COLO829 (cell line): ENCODE data around the gene KIF26A.
"Not testable (repeated sequence)": the region's sequence is repeated elsewhere in the genome, so short reads cannot be mapped to it uniquely, and the experiment has no call there.

Experiments
- DNase-seq: peaks from one replicate; pipeline ENCODE4 v3.0.0; 2012; ENCODE audit warnings: low spot score

KIF26A gene

GRCh38 chr14:104143521-104144452 is 5.4 kb downstream of the KIF26A start:
- DNase-seq = no peak

DNA sequence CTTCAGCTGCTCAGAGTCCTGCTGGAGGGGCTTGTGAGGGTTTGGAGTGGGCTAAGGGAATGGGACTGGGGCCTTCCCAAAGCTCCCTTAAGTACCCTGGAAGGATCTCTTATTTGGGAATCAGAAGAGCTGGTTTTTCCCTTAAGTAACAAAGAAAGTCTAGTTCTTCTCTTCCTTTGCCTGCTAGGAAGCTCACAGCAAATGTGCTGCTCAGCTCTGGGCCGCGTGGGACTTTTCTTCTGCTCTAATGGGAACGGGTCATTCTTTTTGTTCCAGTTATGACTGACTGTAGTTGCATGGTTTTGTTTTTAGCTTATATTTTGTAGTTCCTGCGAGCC is 6.0 kb downstream of the KIF26A start:
- DNase-seq = no peak

DNA sequence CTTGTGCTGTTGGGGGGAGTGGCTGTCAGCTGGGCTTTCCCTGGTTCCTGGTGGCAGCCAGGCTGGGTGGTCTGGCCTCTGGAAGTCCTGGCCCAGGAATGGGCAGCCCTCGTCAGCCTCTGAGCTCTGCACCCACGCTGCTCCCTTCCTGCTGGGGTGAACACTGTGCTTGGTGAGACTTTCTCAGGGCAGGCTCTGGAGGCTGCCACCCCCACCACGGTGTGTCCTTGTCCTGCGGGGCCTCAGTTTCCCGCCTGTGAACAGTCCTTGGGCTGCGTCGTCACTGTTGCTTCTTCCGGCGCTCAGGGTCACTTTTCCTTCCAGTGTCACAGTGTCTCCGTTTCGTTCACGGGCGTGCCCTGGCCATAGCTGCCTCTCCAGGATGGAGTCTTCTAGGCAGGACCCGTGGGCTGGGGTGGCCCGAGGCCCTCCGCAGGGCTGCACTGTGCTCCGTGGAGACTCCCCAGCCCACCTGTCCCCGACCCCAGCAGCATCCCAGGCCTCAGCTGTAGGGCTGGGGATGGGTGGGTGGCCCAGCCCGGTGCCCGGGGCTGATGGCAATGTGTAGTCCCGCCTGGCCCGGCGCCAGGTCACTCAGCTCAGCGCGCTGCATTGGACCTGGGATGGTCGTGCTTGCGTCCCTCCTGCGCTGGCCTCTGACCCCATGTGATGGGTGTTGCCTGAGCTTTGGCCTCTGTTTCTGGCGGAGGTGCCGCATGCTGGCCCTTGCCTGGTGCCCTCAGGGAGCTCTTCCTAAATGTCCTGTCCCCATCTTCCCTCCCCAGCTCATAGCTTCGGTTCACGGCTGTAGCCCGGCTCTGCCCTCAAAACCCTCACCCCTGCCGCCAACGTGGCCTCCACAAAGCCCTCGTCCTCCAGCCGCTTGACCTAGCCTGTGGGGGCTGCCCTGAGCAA is 6.8 kb downstream of the KIF26A start:
- DNase-seq = no peak

DNA sequence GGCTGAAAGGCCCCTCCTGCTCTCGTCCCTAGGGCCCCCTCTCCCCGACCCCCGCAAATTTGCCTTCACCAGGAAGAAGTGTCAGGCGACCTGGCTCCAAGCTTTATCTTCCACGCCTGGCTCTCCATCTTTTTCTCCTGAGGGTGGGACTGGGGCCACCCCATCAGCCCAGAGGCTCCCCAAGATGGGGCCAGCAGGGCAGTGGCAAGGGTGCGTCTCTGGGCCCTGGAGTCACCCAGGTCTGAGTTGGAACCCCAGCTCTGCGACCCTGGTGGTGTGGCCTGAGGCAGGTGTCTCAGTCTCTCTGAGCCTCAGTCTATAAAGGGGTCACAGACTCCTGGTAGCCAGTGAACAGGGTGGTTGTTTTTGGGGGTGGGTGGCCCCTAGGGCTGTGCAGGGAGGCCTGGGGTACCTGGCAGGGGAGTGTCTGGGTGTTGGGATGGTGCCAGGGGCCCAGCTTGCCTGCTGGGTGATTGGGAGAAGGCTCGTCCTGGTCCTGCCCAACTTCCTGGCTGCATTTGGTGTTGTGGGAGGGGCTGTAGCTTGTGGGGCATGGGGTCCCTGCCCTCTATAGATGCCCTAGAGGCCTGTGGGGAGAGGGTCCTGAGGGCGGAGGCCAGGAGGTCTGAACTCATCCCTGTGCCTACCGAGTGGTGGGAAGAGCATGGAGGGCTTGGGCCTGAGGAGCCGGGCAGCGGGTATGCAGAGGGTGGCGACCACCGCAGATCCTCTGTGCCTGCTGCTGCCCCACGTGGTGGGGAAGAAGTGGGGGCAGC is 7.6 kb downstream of the KIF26A start:
- DNase-seq = no peak

DNA sequence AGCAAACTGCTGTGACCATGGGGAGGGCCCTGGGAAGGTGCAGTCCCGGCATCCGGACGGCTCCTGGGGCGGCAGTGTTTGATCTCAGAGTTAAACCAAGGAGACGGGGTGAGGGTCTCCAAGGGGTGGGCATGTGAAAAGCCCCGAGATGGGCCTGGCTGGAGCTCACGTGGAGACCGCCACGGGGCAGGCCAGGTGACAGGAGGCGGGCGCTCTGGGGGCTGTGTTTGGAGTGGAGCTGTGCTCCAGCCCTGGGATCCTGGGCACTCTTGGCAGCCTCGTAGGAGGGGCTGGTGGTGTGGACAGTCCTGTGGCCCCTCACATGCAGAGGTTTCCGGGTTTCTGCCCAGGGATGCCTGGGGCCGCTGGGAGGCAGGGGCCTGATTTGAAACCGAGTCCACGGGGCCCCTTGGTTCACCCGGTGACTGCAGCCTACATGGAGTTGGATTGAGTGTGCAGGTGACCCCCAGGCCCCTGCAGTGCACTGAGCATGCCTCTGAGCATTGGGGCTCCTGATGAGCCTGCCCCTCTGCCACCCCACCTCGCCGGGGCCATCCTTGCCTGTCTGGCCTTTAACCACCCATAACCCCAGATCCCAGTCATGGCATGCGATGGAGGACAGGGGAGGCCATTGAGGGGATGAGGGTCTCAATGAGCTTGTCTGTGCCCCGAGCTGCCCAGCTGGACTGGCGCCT is 8.4 kb downstream of the KIF26A start:
- DNase-seq = no peak

GRCh38 chr14:104147346-104148125 is 9.1 kb downstream of the KIF26A start:
- DNase-seq = no peak

- no peak for DNase-seq
Measured at GRCh38 chr14:104148433-104149277, 10.3 kb downstream of the KIF26A start.

DNA sequence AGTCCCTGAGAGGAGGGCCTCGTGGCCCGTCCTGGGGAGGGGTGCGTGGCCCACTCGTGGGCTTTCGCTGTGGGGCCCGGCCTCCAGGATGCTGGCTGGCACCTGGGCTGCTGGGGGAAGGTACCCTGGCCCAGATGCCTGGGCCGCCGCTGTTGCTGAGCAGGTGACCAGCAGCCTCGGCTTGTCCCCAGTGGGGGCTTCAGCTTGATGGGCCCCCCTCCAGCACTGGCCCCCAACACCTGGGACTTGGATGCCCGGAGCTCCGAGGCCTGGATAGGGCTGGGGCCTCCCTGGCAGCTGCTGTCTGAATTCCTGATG is 10.8 kb downstream of the KIF26A start:
- no peak for DNase-seq

DNA sequence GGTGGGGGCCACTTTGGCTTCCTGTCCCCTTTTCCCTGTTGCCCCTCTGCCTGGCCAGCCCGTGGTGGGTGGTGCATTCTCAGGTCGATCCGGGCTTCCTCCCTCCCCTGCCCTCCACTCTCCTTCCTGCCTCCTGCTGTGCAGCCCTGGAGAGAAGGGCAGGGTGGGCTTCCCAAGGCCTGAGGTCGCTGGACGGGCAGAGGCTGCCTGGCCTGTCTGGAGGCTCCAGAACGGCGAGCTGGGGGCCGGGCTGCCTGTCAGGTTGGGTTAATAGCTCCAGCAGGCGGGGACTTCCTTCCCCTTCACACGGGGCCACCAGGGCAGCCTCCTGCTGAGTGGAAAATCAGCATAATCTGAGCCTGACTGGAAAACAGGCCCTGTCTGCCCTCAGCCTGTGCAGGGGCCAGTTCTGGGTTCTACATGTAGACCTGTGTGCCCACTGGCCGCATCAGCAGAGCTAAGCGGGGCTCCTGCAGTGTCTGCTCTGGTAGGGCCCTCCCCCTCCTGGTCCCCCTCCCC is 11.3 kb downstream of the KIF26A start:
- no peak for DNase-seq

DNA sequence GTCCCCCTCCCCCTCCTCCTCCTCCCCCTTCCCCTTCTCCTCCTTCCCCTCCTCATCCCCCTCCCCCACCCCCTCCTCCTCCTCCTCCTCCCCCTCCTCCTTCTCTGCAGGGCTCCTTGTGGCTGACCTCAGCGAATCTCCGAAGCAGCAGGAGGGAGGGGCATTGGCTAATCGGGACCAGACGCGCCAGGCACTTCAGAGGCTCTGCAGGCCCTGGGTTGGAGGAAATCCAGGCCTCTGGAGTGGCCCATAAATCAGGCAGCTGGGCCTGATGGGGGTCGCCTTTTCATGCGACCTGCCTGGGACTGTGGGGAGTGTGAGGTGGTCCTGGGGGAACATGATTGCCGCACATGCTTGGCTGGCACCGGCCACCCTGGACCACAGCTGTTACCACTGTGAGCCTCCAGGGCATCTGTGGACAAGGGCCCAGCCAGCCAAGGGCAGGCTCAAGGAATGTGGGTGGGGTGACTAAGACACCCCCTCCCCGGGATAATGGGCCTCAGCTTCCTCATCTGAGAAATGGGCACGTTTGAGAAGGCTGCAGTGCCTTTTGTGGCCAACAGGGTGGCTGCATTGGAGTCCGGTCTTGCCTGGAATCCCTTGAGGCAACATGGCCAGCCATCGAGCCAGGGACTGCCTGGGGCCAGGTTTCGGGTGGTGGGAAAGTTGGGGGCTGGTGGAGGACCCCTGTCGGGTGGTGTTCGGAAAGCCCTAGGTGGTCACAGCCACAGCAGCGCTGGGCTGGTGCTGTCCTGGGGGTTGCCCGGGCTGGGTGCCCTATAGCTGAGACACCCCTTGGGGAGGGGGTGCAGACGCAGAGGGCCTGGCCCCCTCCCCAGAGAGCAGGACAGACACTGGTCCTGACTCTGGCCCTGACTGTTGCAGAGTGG is 12.0 kb downstream of the KIF26A start:
- no peak for DNase-seq

DNA sequence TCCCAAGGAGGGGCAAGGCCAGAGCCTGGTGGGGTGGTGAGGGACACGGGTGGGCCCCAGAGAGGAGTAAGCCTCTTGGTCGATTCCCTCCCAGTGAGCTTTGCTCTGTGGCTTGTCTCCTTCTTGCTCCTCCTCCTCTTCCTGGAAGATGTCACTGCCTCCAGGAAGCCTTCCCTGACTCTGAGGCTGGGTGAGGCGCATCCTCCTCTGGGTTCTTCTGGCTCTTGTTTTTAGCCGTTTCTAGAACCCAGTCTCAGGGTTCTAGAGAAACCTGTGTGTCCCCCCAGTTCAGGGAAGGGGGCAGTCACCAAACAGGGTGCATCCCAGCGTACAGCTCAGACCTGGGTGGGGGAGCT is 12.6 kb downstream of the KIF26A start:
- DNase-seq = no peak

DNA sequence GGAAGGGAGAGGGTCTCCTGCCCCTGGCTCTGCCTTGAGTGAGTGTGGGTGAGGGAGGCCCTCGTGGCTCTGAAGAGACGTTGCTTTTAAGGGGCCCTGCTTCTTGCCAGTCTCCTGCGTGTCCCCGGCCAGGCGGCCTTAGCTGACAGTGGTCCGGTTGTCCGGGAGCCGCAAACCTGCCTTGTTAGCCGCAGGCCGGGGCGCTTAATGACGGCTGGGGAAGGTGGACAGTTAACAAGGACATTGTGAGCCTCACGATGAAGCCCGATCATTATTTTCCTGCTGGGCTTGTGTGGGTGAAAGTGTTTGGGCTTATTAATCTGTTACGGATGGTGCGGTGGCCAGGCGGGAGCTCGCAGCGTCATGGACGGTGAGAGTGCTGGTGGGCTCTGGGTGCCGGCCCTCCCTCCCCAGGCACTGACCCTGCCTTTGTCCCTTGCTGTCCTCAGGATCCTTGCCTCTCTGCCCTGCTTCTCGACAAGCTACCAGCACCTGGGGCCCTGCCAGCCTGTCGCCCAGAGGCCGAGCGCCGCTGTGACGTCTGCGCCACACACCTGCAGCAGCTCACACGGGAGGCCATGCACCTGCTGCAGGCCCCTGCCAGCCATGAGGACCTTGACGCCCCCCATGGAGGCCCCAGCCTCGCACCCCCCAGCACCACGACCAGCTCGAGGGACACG is 13.3 kb downstream of the KIF26A start:
- no peak for DNase-seq

DNA sequence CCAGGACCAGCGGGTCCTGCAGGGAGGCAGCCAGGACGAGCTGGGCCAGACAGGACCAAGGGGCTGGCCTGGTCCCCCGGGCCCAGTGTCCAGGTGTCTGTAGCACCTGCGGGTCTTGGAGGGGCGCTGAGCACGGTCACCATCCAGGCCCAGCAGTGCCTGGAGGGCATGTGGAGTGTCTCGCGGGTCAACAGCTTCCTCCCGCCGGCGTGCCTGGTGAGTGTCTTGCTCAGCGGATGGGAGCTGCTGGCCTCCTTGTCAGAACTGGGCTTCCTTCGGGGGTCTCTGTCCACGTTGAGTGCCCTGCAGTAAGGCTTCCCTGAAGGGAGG is 13.8 kb downstream of the KIF26A start:
- no peak for DNase-seq

DNA sequence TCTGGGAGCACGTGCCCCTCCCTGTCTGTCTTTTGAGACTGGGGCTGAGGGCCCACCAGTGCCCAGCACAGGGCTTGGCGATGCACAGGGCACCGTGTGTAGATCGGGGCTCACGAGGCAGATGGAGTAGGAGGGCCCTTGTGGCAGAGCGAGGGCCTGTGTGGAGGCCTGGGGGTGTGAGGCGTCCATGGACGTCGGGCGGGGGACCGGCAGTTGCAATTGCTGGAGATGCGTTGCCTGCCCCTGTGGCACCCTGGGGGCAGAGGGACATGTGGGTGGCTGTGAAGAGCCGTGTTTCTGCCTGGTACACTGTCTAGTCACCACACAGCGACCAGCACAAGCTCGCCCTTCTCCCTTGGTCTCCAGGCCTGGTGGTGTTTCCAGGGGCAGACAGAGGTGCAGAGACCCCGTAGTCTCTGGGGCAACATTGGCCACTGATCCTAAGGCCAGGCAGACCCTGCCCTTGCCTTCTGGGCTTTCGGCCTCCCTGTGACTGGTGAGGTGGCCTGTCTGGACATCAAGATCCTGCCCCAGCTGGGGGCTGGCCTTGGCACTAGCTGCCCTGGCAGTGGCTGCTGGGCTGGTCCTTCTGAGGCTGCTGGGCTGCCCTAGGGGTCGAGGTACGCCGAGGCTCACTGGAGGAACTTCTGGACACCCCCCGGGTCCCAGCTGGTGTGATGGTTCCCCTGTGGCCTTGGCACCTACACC is 14.5 kb downstream of the KIF26A start:
- no peak for DNase-seq

DNA sequence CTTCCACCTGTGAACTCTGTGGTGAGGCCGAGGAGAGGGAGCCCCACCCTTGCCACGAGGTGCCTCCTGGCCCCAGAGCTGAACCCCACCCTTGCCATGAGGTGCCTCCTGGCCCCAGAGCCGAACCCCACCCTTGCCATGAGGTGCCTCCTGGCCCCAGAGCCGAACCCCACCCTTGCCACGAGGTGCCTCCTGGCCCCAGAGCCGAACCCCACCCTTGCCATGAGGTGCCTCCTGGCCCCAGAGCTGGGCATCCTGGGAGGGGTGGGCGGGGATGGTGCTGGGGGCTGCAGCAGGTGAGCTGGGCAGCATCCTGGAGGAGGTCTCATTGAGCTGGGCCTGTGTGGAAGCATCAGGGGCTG is 15.0 kb downstream of the KIF26A start:
- not testable (repeated sequence) for DNase-seq

DNA sequence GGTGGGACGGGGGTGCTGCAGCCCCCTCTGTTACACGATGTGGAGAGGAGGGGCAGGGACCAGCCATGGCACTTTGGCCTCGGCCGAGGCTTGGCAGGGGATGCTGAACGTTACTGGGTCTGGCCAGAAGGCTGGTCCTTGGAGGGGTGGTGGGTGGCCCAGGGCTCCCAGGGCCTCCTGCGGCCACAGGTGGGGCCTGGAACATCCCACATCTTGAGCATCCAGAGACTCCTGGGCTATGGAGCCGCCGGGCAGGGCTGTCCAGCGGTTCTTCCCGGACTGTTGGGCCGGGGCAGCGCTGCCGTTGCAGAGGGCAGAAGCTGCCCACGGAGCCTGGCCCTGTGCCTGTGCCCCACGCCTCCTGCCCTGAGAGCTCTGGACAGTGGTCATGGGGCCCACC is 15.9 kb downstream of the KIF26A start:
- no peak for DNase-seq

DNA sequence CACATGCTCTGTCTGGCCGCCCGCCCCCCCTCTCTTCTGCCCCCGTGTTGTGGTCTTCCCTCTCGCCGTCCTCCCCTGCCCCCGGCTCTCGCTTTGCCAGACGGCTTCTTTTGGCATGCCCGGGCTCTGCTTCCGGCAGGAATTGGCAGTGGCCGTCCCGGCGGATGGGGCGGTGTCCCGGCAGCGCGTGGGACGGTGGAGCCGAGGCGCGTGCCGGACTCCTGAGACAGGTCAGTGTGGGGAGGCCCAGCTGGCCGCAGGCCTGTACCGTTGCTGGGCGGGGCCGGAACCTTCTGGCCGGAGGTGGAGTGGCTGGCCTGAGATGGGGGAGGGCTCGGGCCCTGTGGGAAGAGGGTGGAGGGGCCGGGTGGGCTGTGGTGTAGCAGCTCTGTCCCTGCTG is 17.1 kb downstream of the KIF26A start:
- DNase-seq = no peak

DNA sequence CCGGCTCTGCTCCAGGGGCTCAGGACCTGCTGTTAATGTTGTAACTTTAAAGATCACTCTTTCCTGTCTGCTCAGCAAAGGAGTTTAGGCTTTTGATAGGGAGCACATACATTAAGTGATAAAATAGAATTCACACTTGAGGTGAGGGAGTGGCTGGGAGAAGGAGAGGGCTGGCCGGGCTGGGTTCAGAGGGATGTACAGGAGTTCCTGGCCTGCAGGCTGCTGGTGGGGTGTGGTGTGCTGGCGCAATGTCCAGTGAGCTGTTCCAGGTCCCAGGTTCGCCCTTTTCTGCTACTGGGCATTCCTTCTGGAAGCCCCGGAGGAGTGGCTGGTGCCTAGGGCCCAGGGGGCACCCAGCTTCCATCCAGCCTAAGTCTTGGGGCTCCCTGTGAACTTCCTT is 17.8 kb downstream of the KIF26A start:
- DNase-seq = no peak
